NCI-H82 treated with DMSO at 0.1 percent for 48 hours (cell line): ENCODE measurements around the gene CCL25.

Source experiments
- DNase-seq: peaks from one replicate; lab custom pipeline; 2025; ENCODE audit not compliant: unreplicated experiment; lab: John Stamatoyannopoulos, UW

The CCL25 gene

GRCh38 chr19:8109890-8110662 lies 57.5 kb downstream of the CCL25 start:
- no peak for DNase-seq

GRCh38 chr19:8110931-8111330 lies 58.4 kb downstream of the CCL25 start:
- DNase-seq, result no peak

- no peak for DNase-seq
Observed at GRCh38 chr19:8111376-8111775, 58.8 kb downstream of the CCL25 start.
